GM18951 (cell line): ENCODE data around the gene CUX1.
"Not testable (repeated sequence)": the region's sequence is repeated elsewhere in the genome, so short reads cannot be mapped to it uniquely, and the experiment has no call there.

ENCODE experiments used
- POLR2A ChIP-seq: IDR thresholded peaks from 4 replicates; pipeline ENCODE4 v1.6.1; 2011; ENCODE audit warnings: mild to moderate bottlenecking; ENCODE audit not compliant: insufficient read length, insufficient read depth; ENCODE audit errors: extremely low read depth
- in situ Hi-C: fragments of 300-500 bp; cut with MboI; formaldehyde crosslinking; loops from one replicate; pipeline ENCODE4 v1.12.0; 2022; ENCODE audit warnings: low sequenced_read_pairs, mixed read lengths, inconsistent platforms; ENCODE audit not compliant: unreplicated experiment

Gene CUX1

DNA sequence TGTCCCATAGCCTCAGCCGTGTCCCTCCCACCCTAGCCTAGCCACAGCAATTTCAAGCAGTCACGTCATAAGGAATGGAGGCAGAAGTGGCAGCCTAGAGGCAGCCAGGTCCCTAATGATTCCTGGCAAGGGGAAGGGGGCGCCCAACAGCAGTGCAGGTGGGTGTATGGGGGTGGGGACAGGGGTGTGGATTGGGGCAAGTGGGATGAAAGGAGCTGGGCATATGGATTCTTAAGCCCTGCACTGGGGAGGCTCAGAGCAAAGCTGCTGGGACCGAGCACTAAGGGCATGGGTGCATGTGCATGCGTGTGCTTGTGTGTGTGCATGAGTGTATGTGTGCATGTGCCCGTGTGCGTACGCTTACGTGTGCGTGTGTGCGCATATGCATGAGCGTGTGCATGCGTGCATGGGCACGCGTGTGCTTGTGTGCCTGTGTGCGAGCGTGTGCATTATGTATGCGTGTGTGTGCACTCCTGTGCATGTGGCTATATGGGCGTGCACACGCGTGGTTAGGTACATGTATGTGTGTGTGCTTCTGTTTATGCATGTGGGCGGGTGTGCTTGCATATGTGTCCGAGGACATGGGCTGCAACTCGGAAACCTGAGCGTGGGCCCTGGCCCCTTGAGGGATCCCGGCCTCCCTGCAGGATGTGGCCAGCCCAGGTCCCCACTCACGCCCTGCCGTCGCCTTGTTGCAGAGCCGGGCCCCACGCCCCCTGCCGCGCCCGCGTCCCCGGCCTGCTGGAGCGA lies 503.4 kb downstream of the CUX1 start:
- in situ Hi-C loops, result no loop called here
- no peak for TF ChIP-seq POLR2A

DNA sequence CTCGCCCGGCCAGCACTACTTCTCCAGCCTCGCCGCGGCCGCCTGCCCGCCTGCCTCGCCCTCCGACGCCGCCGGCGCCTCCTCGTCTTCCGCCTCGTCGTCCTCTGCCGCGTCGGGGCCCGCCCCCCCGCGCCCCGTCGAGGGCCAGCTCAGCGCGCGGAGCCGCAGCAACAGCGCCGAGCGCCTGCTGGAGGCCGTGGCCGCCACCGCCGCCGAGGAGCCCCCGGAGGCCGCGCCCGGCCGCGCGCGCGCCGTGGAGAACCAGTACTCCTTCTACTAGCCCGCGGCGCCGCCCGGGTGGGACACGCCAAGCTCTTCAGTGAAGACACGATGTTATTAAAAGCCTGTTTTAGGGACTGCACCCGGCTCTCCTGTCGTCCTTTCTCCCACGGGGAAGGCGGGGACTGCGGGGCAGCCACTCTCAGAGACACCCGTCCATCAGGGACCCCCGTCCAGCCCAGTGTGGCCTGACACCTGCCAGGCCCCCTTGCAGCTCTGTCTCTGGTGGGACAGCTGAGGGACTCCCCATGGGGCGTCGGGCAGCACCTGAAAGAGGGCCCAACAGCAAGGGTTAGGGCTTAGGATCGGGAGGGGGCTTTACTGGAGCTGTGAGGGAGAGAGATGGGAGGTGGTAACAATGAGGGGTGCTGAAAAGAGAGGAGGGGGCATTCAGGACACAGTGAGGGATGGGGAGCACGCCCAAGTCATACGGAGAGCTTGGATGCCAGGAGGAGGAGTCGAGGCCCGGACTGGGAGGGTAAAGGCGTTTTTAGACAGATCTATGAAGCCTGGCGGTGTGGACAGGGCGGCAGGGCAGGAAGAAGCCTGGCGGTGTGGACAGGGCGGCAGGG lies 504.1 kb downstream of the CUX1 start:
- in situ Hi-C loops, result no loop called here

DNA sequence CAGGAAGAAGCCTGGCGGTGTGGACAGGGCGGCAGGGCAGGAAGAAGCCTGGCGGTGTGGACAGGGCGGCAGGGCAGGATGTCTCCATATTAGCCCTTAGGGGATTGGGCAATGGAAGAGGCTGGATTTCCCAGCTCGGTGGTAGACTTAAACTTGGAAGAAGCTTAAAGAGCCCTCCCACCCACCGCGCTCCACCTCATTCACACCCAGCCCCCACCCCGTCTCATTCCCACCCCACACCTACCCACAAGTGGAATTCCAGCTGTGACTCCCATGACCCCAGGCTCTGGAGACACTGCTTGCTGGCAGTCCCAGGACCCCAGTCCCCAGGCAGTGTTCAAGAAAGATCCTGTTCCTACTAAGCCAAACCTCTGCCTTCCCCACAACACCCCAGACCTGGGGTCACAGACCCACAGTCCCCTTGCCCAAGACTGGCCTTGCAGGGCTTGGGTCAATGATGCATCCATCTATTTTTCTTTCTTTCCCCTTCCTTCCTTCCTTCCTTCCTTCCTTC lies 504.8 kb downstream of the CUX1 start:
- no peak for TF ChIP-seq POLR2A
- in situ Hi-C loops, result no loop called here

More for the DNA sequence above, 504.1 kb downstream of the CUX1 start:
- TF ChIP-seq POLR2A, result no peak

DNA sequence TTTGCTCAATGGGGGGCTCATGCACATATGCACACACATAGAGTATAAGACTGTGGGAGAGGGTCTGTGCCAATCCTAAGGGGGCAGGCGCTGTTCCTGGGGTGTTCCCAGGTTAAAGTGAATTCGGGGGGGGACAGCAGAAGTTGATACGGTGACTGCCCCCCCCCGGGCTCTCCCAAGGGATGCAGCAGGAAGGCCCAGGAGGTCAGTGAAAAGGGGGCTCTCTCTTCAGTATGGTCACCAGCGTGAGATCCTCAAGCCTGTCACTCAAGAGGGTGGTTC lies 506.4 kb downstream of the CUX1 start:
- no peak for TF ChIP-seq POLR2A
- in situ Hi-C loops, result no loop called here

DNA sequence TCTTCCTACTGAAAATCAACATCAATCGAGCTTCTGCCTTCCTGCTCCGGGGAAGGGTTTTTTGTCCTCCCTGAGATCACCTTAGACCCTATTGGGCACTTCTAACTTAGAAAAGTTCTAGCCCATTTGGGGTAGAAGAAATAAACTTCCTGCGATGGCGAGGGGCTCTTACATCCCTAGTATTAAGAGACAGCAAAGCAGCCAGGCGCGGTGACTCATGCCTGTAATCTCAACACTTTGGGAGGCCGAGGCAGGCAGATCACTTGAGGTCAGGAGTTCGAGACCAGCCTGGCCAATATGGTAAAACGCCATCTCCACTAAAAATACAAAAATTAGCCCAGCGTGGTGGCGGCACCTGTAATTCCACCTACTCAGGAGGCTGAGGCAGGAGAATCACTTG lies 507.7 kb downstream of the CUX1 start:
- in situ Hi-C loops, result loop anchor here (5.0 kb wide), 1 partner anchor 57 kb away; no protein-coding TSS in a partner anchor

DNA sequence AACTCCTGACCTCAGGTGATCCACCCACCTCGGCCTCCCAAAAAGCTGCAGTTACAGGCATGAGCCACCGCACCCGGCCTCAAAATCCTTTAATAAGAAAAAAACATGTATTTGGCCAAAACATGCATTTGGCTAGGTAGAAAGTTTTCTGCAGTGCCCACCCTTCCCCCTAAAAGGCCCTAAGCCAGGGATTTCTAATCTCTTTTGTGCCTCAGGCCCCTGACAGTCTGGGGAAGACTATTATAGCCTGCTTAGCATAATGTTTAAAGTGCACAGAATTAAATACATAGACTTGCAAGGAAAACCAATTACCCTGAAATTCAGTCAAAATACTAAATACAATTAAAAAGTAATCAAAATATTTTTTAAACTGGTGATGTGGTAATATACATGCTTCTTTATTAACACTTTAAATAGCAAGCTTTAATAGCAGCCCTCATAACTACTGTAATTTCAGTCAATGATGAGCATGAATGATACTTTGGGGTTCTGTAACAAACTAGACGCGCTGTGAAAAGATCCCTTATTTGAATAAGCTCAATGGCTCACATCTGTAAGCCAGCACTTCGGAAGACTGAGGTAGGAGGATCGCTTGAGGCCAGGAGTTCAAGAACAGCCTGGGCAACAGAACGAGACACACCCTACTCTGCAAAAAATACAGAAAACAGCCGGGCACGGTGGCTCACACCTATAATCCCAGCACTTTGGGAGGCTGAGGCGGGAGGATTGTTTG lies 508.9 kb downstream of the CUX1 start:
- in situ Hi-C loops, result loop anchor here (5.0 kb wide), 1 partner anchor 56 kb away; no protein-coding TSS in a partner anchor
- no peak for TF ChIP-seq POLR2A

DNA sequence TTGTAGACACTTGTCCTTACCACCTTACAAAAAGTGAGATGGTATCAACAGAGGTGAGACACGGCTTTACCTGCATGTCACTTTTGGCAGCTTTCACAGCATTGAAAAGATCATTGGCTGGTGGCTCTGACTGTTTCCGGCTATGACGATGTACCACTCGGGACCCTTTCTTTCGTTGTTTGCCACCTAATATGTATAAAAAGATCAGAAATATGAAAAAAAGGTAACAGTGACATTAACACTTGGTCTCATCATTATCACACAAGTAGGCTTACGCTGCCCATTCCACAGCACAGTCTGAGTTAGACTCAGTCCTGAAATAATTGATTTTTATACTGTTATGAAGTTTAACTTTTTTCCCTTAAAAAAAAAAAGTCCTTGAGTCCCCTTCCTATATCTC lies 509.8 kb downstream of the CUX1 start:
- in situ Hi-C loops, result loop anchor here (5.0 kb wide), 1 partner anchor 55 kb away; no protein-coding TSS in a partner anchor

DNA sequence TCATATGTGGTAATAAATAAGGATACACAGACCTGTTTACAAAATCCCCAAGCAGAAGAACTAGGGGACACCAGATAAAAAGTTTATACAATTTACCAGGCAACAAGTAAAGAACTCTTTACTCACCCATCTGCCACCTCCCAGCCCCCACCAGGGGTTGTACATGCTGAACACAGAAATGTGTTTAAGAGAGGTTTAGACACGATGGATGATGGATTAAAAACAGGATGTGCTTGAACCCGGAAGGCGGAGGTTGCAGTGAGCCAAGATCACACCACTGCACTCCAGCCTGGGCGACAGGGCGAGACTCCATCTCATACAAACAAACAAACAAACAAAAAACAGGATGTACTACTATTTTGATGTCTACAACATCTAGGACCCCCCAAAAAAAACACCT lies 511.4 kb downstream of the CUX1 start:
- in situ Hi-C loops, result loop anchor here (5.0 kb wide), 1 partner anchor 53 kb away; no protein-coding TSS in a partner anchor

DNA sequence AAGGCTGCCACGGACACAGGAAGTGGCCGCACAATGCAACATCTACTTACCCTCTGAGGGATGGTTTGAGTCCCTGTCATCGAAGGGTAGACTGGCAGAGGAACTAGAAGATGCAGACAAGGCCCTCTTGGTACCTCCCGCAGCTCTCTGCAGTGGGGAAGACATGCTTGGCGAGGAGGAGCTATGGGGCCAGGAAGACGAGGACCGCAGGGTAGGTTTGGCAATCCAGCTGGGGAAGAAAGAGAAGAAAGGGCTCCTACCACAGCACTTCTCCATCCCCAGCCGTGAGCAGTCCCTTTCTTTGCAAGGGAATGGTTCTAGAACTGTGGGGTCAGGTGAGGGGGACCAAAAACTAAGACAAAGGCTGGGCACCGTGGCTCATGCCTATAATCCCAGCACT lies 511.9 kb downstream of the CUX1 start:
- in situ Hi-C loops, result loop anchor here (5.0 kb wide), 1 partner anchor 53 kb away; no protein-coding TSS in a partner anchor

DNA sequence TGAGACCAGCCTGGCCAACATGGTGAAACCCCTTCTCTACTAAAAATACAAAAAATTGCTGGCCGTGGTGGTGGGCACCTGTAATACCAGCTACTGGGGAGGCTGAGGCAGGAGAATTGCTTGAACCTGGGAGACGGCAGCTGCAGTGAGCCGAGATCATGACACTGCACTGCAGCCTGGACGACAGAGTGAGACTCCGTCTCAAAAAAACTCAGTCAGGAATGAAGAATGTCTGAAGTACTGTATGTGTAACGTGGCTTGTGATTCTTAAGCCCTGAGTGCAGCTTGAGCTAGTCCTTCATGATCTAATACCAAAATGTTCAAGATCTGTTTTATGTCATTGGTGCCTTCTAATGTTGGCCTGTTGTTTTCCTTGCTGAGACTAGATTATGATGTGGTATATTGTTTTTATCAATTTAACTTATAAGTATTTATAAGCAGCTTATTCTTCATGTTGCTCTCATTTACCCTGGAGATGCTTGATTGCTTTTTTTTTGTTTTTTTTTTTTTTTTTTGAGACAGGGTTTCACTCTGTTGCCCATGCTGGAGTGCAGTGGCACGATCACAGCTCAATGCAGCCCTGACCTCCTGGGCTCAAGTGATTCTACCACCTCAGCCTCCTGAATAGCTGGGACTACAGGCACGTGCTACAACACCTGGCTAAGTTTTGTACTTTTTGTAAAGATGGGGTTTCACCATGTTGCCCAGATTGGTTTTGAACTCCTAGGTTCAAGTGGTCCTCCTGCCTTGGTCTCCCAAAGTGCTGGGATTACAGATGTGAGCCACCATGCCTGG lies 513.4 kb downstream of the CUX1 start:
- in situ Hi-C loops, result not testable (repeated sequence)
